VCaP (cell line): Measurements from ENCODE around the gene FREM2.

Source experiments
- H3K27ac ChIP-seq: fragments of 450-650 bp; 2 replicates; pipeline ENCODE4 v1.5.1; 2017
- CTCF ChIP-seq: fragments of 450-650 bp; conservative IDR thresholded peaks from 2 replicates; pipeline ENCODE4 v1.5.1; 2017; ENCODE audit warnings: mild to moderate bottlenecking, moderate library complexity

The FREM2 gene

GRCh38 chr13:38854226-38854625 lies 167.3 kb downstream of the FREM2 start:
- H3K27ac ChIP-seq = no peak overlapping the region
- no peak for TF ChIP-seq CTCF

- H3K27ac ChIP-seq = no peak overlapping the region
- TF ChIP-seq CTCF = no peak
Observed at GRCh38 chr13:38856065-38856464, 169.2 kb downstream of the FREM2 start.

GRCh38 chr13:38862443-38862842 lies 175.6 kb downstream of the FREM2 start:
- H3K27ac ChIP-seq = no peak overlapping the region
- no peak for TF ChIP-seq CTCF

- no peak for TF ChIP-seq CTCF
- H3K27ac ChIP-seq = no peak overlapping the region
Observed at GRCh38 chr13:38863536-38863935, 176.7 kb downstream of the FREM2 start.

- H3K27ac ChIP-seq = no peak overlapping the region
- TF ChIP-seq CTCF = peak; percentile 68
Observed at GRCh38 chr13:38866649-38867048, 179.8 kb downstream of the FREM2 start.

GRCh38 chr13:38868399-38868798 lies 181.5 kb downstream of the FREM2 start:
- H3K27ac ChIP-seq = peak overlapping the region; percentile 33
- TF ChIP-seq CTCF = no peak

GRCh38 chr13:38868870-38869269 lies 182.0 kb downstream of the FREM2 start:
- TF ChIP-seq CTCF = no peak
- peak overlapping the region; percentile 33 for H3K27ac ChIP-seq

GRCh38 chr13:38871275-38871674 lies 184.4 kb downstream of the FREM2 start:
- H3K27ac ChIP-seq = no peak overlapping the region
- TF ChIP-seq CTCF = no peak
